NCI-H1417 treated with DMSO at 0.1 percent for 48 hours (cell line): ENCODE results near the gene AGBL4.

Experiments
- DNase-seq: peaks from one replicate; lab custom pipeline; 2025; lab: John Stamatoyannopoulos, UW

AGBL4 gene

DNA sequence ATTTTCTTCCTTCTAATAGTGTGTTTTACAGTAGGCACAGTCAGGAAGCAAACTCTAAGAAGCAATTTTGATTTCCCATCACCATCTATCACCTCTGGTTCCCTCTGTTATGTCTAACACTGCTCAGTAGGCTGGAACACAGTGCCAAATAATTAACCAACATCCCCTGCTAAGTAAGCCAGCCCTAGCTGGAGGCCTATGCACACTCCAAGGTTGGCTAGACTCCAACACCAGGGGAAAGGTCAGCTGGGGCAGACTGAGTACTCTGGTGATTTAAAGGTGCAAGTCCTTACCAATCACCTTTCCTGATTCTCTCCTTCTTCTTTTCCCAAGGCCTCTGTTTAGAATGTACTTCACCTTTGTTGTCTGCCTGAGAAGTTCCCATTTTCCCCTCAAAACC, 1200.6 kb downstream of the AGBL4 start:
- no peak for DNase-seq

DNA sequence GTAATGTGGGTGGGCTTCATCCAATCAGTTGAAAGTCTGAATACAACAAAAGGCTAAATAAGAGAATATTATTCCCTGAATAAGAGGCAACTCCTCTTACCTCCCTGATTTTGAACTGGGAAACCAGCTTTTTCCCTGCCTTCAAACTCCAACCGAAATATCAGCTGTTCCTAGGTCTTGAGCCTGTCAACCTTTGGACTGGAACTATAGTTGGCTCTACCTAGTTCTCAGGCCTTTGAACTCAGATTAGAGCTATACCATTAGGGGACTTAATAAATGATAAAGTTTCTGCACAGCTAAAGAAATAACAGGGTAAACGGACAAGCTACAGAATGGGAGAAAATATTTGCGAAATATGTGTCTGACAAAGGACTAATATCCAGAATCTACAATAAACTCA, 1203.3 kb downstream of the AGBL4 start:
- DNase-seq, result no peak

DNA sequence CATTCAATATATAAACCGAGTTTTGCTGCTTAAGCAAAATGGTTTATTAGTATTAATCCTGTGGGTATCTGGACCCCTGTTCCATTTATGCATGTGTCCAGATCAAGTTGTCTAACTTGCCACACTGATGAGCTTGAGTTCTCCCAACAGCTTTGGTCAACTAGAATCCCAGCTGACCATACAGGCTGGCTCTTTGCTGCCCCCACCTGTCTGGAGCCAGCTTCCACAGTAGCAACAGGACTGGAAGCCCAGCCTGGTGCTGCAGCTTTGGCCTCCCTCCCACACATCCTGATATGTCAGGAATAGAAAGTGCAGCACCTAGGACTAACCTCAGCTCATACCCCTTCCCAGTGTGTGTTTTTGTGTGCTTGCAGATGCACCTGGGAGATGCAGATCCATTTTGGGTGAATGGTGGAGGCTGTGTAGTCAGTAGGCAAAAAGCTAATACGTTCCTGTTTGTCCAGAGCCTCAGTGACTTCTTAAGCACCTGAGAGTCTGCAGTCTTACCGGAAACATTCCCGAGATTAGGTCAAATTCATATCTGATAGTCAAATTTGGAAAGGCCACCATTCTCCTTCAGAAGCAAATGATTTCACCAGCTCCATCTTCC, 1206.1 kb downstream of the AGBL4 start:
- no peak for DNase-seq

DNA sequence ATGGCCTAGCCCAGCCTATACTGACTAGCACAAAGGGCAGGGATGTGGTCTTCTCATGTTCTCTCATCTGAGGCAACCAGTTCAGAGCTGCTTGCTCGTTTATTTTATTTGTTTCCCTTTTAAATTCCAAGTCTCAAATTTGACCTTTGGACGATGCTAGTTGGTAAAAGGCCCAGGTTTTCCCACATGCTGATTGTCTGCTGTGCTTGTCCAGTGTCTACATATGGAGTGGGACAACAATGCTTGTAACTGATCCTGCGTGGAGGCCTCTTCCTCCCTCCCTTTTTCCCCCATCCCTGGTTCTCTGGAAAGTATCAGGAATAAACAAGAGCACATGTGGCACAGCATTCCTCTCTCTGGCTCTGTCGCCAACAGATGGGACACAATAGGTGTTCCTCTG, 1213.0 kb downstream of the AGBL4 start:
- DNase-seq, result no peak

DNA sequence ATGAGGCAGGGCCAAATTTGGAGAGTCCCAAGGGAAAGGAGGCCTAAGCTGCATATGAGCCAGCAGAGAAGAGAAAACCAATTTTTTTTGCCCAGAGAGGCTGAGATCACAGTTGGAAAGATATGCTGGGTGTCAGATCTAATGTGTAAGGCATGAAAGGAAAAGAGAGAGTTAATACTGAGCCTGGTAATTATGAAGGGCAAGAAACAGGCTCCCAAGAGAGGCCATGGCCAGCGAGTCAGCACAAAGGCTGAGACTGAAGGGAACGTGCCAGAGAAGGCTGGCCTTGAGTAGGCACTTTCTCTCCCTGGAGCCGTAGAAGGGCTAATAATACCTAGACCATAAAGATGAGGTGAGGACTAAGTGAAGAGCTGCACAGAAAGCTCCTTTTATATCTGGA, 1215.3 kb downstream of the AGBL4 start:
- no peak for DNase-seq

DNA sequence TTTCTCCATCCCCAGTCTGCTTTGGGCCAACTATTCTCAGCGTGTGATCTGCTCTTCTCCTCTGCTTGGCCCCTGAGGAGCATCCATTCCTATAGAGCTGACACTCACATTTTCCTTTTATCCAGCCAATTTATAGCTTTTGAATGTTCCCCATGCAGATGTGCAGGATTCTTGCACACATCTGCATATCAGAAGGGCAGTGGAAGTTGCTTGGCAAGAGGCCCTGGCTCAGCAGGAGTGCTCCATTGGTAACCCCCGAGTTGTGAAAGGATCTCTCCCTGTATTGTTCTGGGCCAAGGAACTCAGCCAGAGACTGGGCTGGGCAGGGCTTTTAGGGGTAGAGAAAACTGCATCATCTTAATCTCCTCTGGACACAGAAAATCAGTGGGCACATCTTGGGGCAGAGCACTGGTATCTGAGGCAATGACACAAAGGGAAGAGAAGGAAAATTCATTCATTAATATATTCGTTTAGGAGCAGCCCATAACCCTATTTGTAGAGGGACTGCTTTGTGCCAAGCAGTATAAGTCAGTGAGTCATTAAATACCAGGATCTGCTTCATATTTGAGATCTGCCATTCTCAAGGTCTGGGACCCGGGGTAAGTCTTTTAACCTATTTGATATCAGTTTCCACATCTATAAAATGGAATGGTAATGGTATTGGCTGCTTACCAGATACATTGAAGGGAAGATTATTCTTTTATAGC, 1216.0 kb downstream of the AGBL4 start:
- DNase-seq, result no peak

DNA sequence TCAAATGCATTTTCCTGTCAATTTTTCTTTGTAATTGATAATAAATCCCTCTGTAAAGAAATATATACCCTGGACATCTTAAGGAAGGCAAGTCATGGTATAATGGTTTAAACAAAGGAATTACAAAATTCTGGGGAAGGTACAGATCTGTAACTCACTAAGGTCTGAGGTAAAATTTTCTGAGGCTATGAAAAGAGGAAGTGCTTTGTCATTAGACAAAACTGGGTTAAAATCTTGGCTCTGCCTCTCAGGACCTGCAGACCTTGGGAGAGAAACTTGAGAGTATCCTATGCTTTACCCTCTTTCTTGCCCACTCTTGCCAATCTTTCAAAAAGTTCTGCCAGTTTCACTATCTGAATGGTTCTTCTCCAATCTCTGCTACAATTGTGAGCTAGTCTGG, 1220.3 kb downstream of the AGBL4 start:
- no peak for DNase-seq

DNA sequence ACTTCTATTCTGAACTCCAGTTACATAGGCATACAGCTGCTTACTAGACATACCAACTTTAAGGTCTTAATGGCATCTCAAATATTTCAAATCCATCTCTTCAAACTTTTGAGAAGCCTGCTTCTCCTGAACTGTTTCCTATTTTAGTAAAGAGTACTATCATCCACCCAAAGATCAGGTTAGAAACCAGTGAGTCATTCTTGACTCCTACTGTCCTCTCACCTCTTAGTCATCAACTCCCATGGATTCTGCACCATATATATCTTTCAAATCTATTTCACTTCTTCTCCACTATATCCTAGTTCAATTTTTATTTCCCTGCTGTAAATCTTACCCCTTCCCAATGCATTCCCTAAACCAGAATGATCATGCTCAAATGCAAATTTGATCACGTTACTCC, 1228.9 kb downstream of the AGBL4 start:
- DNase-seq, result no peak

DNA sequence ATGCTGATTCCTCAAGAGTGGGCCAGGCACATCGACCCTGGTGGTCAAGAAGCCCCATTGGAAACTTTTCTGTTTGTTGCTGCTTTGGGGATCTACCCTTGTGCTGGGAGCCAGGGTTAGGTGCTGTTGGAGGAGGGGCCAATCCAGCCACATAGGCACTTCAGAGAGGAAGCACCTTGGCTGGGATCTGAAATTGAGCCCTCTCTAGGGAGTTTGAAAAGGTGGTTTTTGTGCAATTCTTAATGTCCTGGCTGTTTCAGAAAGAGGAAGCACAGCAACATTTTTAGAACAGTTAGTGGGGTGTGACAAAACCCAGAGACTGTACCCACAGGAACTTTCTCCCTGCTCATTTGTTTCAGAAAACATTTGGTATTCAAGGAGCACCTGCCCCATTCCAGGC, 1229.9 kb downstream of the AGBL4 start:
- DNase-seq, result no peak

DNA sequence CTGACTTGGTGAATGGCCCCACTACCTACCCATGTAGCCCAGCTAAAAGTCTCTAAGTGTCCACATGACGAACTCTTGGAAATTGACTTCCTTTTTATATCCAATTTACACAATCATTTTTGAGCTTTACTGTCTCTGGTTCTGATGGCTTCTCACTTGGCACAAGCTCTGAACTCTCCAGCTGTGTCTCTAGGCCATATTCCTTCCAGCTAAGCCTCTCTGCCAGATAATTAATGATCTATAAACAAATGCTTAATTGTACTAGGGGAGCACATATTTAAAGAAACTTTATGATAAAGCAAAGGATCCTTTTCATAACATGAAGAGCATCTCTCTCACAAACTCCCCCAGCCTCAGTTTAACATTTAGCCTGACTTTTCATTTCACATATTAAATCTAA, 1230.8 kb downstream of the AGBL4 start:
- no peak for DNase-seq

DNA sequence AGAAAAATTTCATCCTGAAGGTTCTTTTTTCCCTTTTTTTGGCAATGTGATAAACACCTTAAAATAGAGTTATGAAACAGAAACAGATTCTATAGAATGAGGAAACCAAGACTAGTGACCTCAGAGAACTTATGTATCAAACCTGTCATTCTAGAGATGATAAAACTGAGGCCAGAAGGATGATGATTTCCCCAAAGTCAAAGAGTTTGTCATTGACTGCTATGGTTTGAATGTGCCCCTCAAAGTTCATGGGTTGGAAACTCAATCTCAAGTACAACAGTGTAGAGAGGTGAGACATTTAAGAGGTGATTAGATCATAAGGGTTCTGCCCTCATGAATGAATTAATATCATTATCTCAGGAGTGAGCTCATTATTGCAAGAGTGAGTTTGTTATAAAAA, 1233.4 kb downstream of the AGBL4 start:
- no peak for DNase-seq

DNA sequence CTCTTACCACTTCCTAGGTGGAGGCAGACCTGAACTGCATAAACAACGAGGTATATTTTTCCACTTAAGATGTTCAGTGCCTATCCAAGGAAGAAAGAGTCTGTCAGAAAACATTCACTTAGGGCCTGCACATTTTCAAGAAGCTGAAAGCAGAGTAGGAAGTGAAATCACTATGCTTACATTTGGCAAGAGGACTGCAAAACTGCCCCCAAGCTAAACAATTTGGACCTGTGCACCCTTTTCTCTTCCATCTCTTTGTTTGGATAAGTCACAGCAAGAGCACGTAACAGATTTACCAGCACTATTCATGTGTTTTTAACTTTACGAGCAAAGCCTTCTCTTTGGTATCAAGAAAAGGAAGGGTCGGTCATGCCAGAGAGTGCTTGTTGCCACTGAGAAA, 1233.9 kb downstream of the AGBL4 start:
- DNase-seq, result no peak

DNA sequence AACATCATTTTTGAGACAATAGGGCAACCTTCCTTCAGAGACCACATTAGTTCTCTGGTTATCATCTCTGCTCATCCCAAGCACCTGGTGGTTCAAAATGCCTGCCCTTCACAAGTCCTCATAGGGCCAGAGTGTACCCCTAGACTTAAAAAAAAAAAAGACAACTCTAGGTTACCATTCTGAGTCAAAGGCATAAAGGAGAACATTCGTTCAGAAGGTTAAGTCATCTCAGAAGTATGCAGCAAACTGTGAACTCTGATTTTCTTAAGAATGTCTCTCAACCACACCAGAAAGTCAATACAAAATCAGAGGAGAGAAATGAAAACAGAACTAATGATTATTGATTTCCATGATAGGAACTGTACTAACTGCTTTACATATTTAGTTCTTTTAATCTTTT, 1237.9 kb downstream of the AGBL4 start:
- no peak for DNase-seq

DNA sequence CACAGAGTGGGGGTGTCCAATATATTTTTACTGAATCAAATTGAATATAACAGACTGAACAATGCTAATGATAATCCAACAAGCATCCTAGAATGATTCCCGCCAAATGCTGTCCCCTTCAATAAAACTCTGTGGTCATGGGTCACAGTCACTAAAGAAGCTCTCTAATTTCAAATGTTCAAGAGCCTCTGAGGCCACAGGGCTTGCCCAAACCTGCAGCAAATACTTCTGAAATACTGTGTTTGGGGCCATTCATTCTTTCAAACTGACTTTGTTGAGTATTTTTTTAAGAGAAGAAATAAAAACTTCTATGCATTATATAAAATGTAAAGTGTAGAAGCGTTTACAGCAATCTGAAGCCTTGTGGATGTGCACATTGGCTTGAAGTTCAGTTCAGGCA, 1239.5 kb downstream of the AGBL4 start:
- no peak for DNase-seq

DNA sequence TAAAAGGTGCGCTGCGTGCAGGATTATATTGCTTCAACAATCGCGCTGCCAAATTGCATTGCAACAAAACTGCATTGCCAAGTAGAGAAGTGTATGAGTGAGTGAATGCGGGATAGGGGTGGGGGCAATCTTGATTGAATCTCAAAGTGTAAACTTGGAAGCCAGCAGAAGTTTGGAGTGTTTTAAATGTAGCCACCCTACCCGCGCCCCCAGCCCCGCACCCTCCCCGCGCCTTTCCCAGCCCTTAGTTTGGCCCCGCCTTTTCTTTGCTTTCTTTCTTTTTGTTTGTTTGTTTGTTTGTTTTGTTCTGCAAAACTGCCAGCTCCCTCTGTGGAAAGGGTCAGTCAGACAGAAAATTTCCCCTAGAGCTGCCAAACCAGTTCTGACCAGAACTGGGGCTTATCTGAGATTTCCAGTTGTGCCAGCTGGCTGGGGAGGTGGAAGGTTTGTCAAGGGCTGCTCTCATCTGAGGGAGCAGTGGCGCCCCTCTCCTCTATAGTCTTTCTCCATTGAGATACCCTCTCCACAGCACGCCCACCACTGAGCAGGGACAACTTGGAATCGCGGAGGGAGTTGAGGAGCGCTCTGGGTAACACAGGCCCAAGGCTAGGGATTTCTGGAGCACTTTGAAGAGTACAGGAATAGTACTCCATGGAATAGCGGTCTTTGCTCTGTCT, 1246.4 kb downstream of the AGBL4 start:
- no peak for DNase-seq

DNA sequence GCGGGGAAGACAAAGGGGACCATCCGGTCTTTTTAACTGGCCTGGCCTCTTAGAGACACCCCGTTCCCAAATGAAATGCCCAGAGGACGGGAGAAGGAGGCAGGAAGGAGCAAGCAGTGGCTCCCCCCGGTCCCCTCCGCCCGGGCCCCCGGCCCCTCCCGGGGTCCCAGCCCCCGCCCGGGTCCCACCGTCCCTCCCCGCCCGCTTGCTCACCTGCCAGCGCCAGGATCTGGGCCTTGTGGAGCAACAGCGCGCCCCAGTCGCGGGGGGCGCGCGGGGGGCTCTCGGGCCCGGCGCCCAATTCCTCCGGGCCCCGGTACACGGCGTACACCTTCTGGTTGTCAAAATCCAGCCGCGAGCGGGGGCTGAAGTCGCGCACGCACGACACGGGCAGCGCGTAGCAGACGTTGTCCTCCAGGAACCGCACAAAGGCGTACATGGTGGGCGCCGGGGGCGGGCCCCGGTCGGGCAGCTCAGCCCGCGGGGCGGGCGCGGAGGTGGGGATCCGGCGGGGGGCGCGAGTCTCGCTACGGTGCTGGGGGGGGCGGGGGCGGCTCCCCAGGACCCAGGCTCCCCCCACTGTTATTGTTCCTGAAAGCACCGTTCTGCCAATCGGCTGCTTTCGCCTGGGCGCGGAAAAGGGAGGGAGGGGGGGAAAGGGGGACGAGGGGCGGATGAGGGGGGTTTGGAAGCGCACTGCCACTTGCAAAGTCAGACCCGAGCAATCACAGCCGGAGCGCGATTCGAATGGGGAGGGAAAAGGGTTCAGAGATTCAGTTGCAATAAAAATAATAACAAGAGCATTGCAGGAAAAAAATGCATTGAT, 1247.1 kb downstream of the AGBL4 start, which contains the start of gene BEND5:
TSS of gene BEND5 (minus strand) at position 499 of the 826 bp plus-strand sequence. CDS start at position 439, 60 bp downstream.
- DNase-seq, result peak; percentile 23

DNA sequence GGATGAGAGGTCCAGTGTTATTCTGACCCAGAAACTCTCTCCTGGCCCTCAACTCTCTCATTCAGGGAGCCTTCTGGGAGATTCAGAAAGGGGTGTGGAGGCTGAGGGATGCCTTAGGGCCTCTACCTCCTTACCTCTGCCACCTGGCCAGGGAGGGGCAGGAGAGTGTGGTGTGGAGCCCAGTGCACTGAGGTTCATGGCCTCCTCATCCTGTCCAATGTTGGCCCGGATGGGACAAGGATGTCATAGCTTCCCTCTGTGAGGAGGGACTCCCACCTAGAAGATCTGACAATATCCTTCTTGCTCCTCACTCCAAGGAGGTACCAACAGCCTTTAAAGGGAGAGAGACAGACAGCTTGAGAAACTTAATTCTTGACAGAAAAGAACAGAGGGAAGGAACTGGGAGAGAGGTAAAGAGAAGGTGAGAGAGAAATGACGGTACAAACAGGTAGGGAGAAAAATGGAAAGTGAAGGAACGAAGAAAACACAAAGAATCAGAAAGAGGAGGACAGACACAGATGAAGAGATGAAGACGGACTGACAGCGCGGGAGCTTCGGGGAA, 1247.8 kb downstream of the AGBL4 start:
- DNase-seq, result no peak

DNA sequence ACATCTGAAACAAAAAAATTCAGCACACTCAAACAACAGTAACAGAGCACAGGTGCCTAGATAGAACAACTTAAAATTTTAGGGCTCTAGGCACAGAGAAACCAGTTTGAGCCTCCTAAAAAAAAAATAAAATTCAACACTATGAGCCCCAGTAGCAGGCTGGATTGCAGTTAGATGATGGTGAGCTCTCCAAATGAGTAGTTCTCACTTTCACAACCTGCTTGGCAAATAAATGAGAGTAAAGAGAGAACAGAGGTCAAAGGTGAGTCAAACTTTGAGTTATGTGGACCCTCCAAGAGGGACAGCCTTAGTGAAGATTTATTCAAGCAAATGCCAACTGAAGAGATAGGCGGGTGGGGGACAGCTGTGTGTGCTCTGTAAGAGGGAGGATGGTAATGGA, 1250.6 kb downstream of the AGBL4 start:
- DNase-seq, result no peak

DNA sequence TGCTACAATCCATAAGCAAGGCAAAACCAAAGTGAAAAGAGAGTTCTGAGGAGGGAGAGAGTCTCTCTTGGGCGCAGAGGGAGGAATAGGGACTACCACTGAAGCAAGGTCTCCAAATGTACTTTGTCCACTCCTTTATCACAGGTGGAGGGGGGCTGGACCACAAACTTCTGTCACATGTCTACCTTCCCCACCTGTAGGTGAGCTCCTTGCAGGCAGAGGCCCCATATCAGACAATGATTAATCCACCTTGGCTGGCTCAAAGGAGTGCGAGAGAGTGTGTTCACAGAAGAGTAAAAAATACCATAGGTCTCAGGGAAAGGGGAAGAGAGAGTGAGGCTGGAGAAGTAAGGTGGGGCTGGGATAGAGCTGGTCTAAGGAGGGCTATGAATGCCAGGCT, 1251.5 kb downstream of the AGBL4 start:
- no peak for DNase-seq

DNA sequence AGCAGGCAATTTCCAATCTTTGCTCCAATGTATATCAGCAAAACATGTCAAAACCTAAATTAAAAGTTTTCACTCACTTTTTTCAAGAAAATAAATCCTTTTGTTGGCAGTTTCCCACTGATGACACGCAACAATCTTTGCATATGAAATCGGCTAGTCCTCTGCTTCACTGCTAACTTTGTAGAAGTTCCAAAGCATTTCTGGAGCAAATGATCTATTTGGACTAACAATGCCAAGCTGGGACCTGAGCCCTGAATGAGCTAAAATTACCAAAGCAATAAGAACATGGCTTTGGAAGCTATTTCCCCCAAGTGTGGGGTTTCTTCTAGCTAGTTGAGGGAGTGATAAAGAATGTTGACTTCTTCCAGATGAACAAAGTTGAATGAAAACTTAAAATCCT, 1252.2 kb downstream of the AGBL4 start:
- DNase-seq, result no peak

DNA sequence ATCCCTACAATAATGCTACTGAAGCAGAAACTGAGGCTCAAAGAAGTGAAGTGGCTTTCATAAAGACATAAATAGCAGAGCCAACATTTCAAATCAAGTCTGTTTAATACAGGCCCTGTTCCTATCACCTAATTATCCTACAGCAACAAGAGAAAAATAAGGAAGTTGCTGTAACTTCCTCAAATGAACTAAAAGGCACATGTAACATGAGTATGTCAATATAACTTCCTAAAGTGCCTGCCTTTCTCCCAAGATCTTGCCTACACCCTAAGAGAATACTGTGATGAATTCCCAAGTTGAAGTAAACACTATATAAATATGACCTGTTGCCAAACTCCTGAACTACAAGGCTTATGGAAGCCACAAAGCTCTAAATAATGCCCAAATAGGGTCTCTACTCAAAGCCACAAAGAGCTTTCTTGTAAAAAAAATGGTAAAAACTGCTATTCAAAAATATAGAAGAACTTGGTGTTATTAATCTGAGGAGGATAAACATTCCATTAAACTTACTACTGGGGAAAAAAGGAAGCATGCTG, 1255.7 kb downstream of the AGBL4 start:
- no peak for DNase-seq

DNA sequence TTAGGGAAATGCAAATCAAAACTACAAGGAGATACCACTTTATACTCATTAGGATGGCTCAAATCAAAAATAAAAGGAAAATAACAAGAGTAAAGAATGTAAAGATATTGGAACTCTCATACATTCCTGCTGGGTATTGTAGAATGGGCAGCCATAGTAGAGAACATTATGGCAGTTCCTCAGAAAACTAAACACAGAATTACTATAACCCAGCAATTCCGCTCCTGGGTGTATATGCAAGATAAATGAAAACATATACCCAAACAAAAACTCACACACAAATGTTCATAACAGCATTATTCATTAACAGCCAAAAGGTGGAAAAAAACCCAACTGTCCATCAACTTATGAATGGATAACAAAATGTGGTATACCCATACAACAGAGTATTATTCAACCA, 1258.4 kb downstream of the AGBL4 start:
- no peak for DNase-seq
